RWPE1 (cell line): ENCODE measurements around the gene CDC25B.

Source experiments
- CTCF ChIA-PET: fragments of 350-600 bp; sonication (Branson Sonifier 250); formaldehyde crosslinking; extraction: SDS; loops from one replicate; lab custom pipeline; 2021; lab: Yijun Ruan, JAX
- POLR2A ChIA-PET: fragments of 400-600 bp; formaldehyde crosslinking; extraction: SDS; loops from one replicate; lab custom pipeline; 2020; ENCODE audit warnings: antibody characterized with exemption; ENCODE audit not compliant: low non-redundant PET; lab: Yijun Ruan, JAX
- DNase-seq: peaks from one replicate; pipeline ENCODE4 v3.0.0; 2012; ENCODE audit warnings: low spot score
- H3K27ac ChIP-seq: fragments of 450-650 bp; 2 replicates; pipeline ENCODE4 v1.5.1; 2017
- CTCF ChIP-seq: fragments of 450-650 bp; conservative IDR thresholded peaks from 2 replicates; pipeline ENCODE4 v1.5.1; 2017; ENCODE audit warnings: low read depth, mild to moderate bottlenecking

CDC25B gene

GRCh38 chr20:3760655-3761348 is 35.3 kb upstream of the CDC25B start:
- CTCF ChIA-PET, result interaction anchor here (0.5 to 0.9 kb wide), 4 partner anchors 9 to 424 kb away, joined by 3 read pairs; no protein-coding TSS in a partner anchor
- no peak for DNase-seq
- POLR2A ChIA-PET, result no interaction called here

DNA sequence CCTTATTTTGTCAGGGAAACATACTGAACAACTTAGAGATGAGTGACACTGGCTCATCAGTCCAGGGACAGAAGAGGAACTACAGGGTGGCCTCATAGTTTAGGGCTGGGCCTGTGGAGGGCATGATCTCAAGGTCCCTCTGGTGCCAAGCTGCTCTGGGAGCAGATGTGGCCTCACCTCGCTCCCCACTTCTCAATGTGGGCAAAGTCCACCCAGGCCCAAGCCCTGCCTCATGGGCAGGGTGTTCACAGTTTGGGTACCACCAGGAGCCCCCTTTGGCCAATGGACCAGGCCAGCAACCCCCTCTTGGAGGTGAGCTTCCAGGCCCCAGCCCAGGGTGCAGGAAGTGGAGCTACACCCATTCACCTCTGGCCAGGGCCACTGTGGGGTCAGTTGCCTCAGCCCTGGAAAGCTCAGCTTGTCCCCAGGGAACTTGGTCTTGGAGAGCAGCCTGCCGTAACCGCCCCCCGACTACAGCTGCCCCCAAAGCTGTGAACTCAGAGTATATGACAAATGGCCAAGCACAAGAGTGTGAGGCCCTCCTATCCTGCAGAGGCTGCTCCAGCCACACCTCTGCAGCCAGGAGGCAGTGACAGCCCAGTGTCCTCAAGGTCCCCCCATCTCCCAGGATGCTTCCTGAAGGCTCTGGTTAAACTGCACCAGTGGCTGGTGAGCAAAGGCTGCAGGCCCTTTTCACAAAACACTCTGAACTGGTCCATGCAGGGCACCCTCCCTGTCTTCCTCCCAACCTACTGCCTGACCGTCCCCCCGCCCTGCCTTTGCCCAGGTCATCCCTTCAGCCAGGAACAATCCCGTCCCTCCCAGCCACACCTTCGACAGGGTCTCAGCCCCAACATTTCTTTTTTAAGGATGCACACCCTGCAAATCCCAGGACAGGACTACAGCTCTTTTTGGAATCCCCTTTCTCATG is 32.2 kb upstream of the CDC25B start:
- DNase-seq, result no peak
- H3K27ac ChIP-seq, result peak overlapping the region; percentile 90
- ChIA-PET CTCF (interaction anchor here (0.8 to 1.0 kb wide), 3 partner anchors 11 to 91 kb away, joined by 3 to 4 read pairs (median 3); no protein-coding TSS in a partner anchor), POLR2A (no interaction called here)
- TF ChIP-seq CTCF, result no peak

More at GRCh38 chr20:3760655-3761348, 35.3 kb upstream of the CDC25B start:
- TF ChIP-seq CTCF, result no peak
- no peak overlapping the region for H3K27ac ChIP-seq

DNA sequence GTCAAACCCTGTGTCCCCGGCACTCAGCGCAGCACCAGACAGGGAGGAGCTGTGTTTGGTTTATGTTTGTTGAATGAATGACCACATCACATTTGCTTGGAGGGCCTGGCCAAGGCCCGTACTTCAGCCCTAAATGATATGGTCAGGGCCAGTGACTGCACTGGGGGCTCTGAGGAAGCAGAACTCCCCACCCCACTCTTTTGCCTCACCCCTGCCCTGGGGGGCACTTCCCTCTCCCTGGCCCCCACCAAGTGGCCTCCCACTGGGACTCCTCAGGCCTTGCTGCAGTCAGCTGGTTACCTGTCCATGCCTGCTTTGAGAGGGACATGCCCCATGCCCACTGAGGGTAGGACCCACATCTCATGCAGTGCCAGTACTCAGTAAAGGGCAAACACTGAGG is 31.5 kb upstream of the CDC25B start:
- ChIA-PET CTCF (interaction anchor here (0.8 to 1.4 kb wide), 3 partner anchors 12 to 90 kb away, joined by 3 to 5 read pairs (median 3); no protein-coding TSS in a partner anchor), POLR2A (no interaction called here)
- no peak for TF ChIP-seq CTCF
- no peak for DNase-seq
- H3K27ac ChIP-seq, result peak overlapping the region; percentile 90

- ChIA-PET CTCF (interaction anchor here (1.0 to 1.4 kb wide), 2 partner anchors 12 to 90 kb away, joined by 3 to 5 read pairs; no protein-coding TSS in a partner anchor), POLR2A (interaction anchor here (0.6 to 1.0 kb wide), 2 partner anchors 8 to 102 kb away, joined by 3 to 13 read pairs; no protein-coding TSS in a partner anchor)
- no peak for DNase-seq
- H3K27ac ChIP-seq, result peak overlapping the region; percentile 90
- no peak for TF ChIP-seq CTCF
Measured at GRCh38 chr20:3765171-3765882, 30.8 kb upstream of the CDC25B start.

DNA sequence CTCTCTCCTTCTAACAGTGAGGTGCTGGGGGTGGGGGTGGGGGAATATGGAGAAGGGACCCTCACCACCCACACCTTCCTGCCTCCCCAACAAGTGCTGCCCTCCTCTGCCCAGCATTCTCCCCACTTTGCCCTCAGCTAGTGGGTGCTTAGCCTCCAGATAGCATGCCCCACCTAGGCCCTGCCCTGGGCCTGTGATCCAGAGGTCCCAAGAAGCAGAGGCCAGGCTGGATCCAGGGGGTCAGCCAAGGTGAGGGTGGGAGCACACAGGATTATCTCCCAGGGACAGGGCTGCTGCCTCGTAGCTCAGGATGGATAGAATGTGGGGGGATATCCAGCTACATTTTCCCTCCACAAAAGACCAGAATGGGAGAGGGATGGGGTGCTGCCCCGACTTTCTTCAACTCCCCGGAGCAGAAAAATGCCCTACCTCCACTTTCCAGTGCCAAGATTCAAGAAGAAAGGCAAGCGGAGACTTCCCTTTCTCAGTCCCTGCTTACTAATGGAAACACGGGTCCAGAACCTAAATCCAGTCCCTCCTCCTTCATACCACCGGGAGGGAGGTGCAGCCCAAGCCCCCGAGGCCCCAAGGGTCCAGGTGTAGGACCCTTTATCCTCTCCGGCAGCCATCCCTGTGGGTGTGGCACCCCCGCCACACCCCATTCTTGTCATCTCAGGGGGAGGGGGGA is 29.5 kb upstream of the CDC25B start:
- POLR2A ChIA-PET, result interaction anchor here (0.6 to 1.0 kb wide), 2 partner anchors 9 to 103 kb away, joined by 3 to 13 read pairs; no protein-coding TSS in a partner anchor
- DNase-seq, result no peak
- CTCF ChIA-PET, result interaction anchor here (0.5 to 1.5 kb wide), 4 partner anchors 8 to 57 kb away, joined by 3 to 5 read pairs (median 4); no protein-coding TSS in a partner anchor
- H3K27ac ChIP-seq, result peak overlapping the region; percentile 90
- no peak for TF ChIP-seq CTCF
